SKM-1 (cell line): Measurements from ENCODE around the gene SLC16A9.
"Not testable (repeated sequence)": the region's sequence is repeated elsewhere in the genome, so short reads cannot be mapped to it uniquely, and the experiment has no call there.

Experiments used
- DNase-seq: peaks from one replicate; lab custom pipeline; 2025; ENCODE audit not compliant: unreplicated experiment; lab: John Stamatoyannopoulos, UW

The SLC16A9 gene

GRCh38 chr10:59678884-59679301 is 30.8 kb downstream of the SLC16A9 start:
- no peak for DNase-seq

GRCh38 chr10:59677253-59677831 is 32.3 kb downstream of the SLC16A9 start:
- no peak for DNase-seq

- no peak for DNase-seq
Observed at GRCh38 chr10:59675812-59676211, 33.8 kb downstream of the SLC16A9 start.

GRCh38 chr10:59674215-59674836 is 35.3 kb downstream of the SLC16A9 start:
- no peak for DNase-seq

- DNase-seq: no peak
Observed at GRCh38 chr10:59672150-59672875, 37.3 kb downstream of the SLC16A9 start.

- DNase-seq: no peak
Observed at GRCh38 chr10:59670269-59670668, 39.4 kb downstream of the SLC16A9 start.

- DNase-seq: no peak
Observed at GRCh38 chr10:59668096-59668495, 41.6 kb downstream of the SLC16A9 start.

GRCh38 chr10:59666310-59666709 is 43.3 kb downstream of the SLC16A9 start:
- DNase-seq: no peak

GRCh38 chr10:59663213-59663612 is 46.4 kb downstream of the SLC16A9 start:
- not testable (repeated sequence) for DNase-seq

- no peak for DNase-seq
Observed at GRCh38 chr10:59657724-59658123, 51.9 kb downstream of the SLC16A9 start.

- DNase-seq: no peak
Observed at GRCh38 chr10:59655309-59655708, 54.3 kb downstream of the SLC16A9 start.

GRCh38 chr10:59654007-59654406 is 55.6 kb downstream of the SLC16A9 start:
- DNase-seq: no peak

- no peak for DNase-seq
Observed at GRCh38 chr10:59651902-59652301, 57.7 kb downstream of the SLC16A9 start.

GRCh38 chr10:59649606-59650346 is 59.9 kb downstream of the SLC16A9 start:
- DNase-seq: no peak

GRCh38 chr10:59648711-59649201 is 60.9 kb downstream of the SLC16A9 start:
- no peak for DNase-seq

GRCh38 chr10:59644841-59645240 is 64.8 kb downstream of the SLC16A9 start:
- no peak for DNase-seq

- DNase-seq: not testable (repeated sequence)
Observed at GRCh38 chr10:59641688-59642087, 68.0 kb downstream of the SLC16A9 start.

GRCh38 chr10:59635502-59636290 is 74.0 kb downstream of the SLC16A9 start:
- no peak for DNase-seq

GRCh38 chr10:59634102-59634501 is 75.5 kb downstream of the SLC16A9 start:
- DNase-seq: no peak

GRCh38 chr10:59633063-59633462 is 76.6 kb downstream of the SLC16A9 start:
- no peak for DNase-seq
